Islet of Langerhans (tissue), 1 donor: Measurements from ENCODE around the gene TRIM2.
A peak's percentile ranks its signal among the peaks of the same experiment; 100 is the strongest.
"Not testable (repeated sequence)": the region's sequence is repeated elsewhere in the genome, so short reads cannot be mapped to it uniquely, and the experiment has no call there.

Experiments used
- FAIRE-seq: peaks from one replicate; lab custom pipeline; 2011; peaks lifted over from hg19 to GRCh38; lab: Jason Lieb, UNC

TRIM2 gene

DNA sequence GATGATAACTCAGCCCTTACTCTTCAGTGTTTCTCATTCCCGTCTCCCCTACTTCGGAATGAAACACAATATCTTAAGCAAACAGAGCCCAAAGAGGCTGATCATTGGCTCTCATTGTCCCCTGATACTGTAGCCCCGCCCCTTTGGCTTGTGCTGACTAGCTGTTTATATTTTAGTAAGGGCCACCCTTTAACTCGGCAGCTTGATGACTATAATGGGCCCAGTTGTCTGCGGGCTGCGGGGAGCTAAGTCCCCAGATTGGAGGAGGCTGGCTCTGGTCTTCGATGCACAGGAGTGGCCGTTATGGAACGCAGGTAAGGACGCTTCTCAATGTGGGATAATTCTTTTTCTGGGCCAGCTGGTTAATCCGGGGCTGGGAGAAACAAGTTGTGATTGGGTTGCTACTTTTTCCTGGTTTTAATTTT lies at the start of gene TRIM2:
TRIM2 (plus strand) TSS at position 197 of the 425 bp plus-strand sequence; CDS start at position 285, 88 bp downstream.
- FAIRE-seq = no peak

DNA sequence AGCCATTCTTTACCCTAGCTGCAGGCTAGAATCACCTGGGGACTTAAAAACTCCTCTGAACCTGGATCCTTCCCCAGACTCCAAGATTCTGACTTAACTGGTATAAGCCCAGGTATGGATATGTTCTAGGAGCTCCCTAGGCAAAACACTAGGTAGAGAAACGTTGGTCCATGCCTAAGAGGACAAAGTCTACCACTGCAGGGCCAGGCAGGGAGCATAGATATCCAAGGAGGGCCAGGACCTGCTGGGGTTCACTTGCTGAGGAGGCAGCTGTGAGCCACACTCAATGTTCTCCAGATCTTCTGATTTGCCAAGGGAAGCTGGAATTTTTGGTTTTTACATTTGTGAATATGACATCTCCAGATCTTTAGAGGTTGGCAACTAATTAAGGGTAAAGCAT lies 48.6 kb upstream of the TRIM2 start:
- FAIRE-seq = no peak

DNA sequence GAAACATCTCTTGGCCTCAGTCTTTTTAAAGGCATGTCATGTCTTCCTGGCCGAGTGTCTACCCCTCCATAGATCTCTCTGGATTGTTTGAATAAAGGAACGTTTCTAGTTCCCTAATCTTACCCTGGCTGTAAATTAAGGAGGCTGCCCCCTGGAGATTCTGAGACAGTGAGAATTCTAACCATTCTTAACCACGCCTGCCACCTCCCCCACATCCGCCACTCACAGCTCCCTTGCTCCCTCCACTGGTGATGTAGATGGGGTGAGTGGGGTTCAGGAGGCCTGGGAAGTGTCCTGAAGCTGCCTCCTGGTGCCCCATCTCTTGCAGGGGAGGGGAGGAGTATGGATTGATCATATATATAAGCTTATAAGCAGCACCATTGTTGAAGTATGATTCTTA lies 48.0 kb upstream of the TRIM2 start:
- no peak for FAIRE-seq

DNA sequence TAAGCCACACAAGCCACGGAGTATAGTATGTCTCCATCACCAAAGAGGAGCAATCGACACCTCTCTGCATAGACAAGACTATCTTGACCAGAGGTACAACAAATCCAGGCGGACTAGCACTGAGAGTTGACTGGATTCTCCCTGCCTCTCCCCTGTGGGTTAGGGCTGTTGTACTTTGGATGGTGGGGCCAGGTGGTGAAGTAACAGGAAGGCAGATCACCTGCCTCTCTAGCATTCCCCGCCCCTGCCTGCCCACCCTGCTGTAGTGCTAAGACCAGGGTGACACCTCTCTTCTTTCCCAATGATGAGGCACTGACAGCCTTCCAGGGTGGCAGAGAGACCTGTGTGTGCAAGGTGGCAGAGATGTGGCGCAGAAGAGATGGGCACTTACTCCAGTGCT lies 47.5 kb upstream of the TRIM2 start:
- no peak for FAIRE-seq

DNA sequence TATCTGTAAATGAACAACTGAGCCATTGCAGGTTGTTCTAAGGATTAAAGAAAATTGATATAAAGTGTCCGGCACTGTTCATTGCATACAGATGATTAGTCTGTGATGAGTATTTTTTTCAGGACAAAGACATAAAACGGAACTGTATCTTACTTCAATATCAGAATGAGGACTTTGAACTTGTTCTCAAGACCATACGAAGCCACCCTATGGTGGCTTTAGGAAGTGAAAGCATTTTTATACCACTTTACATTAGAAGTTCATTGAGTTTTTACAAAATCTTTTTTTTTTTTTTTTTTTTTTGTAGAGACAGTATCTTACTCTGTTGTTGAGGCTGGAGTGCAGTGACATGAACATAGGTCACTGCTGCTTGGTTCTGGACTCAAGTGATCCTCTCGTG lies 45.2 kb upstream of the TRIM2 start:
- no peak for FAIRE-seq

DNA sequence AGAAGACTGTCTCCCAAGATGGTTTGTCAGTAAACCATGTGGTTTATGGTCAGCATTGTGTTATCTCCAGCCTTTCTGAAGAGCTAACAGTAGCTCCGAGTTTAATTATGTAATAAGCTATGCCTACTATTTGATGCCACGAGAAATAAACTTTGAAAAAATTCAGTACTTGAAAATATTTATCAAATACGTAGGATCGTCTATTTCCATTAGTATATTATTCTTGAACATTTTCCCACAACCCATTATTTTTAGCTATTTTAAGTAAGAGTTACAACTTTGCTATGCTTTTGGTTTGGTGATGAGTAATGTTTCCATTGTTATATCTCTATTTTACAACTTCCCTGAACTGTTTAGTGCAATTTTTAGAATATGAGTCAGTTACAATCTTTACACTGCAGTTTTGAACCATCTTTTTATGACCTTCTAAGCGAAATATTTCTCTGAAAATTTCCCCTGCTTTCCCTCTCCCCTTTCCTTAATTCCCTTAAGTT lies 44.5 kb upstream of the TRIM2 start:
- FAIRE-seq = no peak

DNA sequence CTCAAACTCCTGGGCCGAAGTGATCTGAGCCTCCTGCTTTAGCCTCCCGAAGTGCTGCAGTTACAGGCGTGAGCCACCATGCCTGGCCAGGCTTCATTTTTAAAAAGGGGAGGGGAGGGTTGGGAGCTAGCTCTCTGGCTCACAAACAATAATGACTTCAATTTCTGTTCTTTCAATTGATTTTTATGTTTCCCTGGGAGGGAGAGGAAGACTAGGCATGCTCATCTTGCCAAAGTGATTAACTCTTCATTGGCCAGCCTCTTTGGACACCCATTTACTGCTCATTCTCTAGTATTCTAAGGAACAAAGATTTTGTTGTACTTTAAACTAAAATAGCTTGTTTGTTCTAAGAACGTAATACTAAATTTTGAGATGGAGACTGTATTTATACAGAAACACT lies 43.4 kb upstream of the TRIM2 start:
- FAIRE-seq = no peak

DNA sequence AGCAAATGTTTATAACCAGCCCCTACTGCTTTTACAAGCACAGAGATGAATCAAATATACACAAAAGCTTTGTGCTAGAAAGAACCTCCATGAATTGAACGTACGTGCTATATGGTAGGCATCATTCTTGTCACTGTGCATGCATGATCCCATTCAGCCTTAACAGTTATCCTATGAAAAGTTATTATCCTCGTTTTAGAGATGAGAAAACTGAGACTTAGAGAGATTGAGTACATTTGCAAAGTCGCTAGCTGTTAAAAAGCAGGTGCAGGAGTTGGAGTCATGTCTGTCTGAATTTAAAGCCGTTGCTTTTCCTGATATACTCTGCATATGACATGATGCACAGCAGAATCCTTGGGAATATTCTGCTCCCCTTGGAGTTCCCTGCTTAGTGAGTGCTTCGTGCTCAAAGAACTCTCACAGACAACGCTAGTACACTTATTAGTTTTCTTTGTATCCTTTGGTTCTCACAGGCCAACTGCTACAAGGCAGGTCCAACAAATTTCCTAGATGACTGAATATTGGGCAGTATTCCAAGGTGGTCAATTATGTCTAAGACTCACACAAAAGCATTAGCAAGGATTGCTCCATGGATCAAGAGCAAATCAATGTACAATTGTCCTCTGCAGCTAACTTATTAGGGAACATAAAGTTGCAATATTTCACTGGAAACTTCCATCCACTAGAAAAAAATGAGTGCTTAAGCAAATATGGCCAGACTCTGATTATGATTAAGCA lies 42.8 kb upstream of the TRIM2 start:
- FAIRE-seq = no peak

DNA sequence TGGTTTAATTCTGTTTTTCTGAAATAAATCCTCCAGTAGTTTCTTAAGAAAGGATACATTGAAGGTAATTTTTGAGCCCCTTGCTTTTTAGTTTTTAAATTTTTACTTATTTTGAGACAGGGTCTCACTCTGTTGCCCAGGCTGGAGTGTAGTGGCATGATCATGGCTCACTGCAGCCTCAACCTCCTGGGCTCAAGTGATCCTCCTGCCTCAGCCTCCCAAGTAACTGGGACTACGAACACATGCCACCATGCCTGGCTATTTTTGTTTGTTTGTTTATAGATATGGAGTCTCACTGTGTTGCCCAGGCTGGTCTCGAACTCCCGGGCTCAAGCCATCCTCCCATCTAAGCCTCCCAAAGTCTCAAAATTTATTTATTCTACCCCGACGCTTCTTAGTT lies 39.0 kb upstream of the TRIM2 start:
- FAIRE-seq = not testable (repeated sequence)

DNA sequence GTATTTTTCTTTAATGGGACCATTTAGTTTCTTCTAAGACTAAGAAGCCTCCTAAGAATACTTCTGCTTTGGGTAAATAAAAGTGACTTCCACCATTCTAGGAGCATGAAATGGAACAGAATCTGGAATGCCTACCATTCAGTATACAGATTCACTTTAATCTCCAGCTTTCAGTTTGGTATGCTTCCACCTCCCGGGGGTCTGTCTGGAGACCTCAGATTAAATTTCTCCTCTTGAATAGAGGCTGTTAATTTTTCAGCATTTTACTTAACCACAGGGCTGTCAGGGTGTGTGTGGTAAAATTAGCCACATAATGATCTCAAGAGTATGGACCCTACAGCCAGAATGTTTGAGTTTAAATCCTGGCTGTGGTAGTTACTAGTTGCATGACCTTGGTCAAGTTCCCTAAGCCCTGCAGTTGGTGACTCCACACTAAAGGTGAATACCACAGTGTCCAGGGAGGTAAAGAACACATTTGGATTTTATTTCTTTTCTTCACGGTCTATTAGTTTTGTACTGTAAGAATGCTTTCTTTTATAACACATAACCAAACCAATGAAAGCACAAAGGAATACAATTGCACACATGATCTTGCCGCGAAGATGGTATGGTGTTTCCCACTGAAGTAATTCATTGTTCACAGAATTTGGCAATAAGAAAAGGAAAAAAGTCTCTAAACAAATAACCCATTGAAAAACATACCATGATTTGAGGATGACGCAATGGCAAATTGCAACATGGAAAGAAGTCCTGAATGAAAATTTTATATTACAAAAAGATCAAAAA lies 37.3 kb upstream of the TRIM2 start:
- no peak for FAIRE-seq

DNA sequence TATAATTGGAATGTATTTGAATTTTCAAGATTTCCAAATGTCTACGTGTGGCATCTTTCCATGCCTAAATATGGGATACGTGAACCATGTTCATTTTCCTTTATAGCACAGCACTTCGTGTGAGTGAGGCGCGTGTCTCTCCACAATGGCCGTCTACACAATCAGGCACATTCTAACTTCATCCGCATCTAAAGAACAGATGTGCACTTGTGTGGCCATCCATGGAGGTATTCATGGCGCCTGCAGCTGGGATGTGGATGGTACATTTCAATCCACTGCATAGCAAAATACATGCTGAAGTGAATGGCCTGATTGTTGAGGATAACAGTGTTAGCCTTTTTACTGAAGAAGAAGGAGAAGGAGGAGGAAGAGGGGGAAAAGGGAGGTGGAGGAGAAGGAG lies 34.5 kb upstream of the TRIM2 start:
- FAIRE-seq = no peak

DNA sequence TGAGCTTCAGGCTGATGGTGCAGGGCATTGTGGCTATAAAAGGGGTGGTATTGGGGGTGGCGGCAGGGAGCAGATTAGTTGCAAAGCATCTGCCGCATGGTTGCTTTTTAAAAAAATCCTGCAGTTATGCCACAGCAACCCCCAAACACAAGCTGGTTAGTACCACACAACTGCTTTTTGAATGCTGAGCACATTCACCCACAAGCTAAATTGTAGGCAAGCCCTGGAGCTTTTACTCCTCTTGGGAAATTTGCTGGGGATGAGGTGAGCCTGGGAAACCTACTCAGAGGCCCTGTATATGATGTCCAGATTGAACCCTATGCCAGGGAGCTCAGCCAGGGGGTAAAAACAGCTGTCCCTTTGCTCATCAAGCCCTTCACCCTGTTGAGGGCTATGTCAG lies 33.8 kb upstream of the TRIM2 start:
- no peak for FAIRE-seq

DNA sequence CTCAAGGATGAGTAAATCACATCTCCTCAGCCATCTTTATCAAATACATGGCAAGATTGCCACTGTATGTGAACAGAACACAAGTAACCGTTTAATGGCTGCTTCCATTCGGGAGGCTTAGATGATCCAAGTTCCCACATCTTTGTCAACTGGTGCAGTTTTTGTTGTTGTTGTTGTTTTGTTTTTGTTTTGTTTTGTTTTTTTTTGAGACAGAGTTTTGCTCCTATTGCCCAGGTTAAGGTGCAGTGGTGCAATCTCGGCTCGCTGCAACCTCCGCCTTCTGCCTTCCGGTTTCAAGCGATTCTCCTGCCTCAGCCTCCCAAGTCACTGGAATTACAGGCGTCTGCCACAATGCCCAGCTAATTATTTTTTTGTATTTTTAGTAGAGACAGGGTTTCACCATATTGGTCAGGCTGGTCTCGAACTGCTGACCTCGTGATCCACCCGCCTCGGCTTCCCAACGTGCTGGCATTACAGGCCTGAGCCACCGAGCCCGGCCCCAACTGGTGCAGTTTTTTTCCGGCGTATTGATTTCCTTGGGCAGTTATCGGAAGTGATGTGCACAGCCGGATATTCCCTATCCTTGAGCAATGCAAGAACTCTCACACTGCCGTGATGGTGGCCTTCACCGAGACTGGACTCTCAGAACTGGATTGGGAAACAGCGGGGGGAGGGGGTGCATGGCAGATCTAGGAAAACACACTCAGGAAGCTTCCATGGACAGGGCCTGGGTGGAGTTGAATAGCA lies 29.2 kb upstream of the TRIM2 start:
- no peak for FAIRE-seq

DNA sequence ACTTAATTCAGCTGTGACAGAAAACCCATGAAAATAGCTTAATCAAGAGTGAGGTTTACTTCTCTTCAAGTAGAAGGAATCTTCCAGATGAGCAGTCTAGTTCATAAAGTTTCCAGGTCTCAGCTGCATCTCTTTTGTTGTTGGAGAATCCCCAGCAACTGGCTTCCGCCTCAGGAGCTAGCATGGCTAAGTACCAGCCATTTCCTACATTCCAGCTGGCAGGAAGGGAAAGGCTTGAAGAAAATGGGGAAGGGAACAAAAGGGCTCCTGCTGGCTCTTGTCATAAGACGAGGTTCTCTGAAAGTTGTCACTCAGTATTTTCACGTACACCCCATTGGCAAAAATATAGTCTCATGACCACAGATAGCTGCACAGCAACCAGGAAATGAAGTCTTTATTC lies 27.3 kb upstream of the TRIM2 start:
- no peak for FAIRE-seq

DNA sequence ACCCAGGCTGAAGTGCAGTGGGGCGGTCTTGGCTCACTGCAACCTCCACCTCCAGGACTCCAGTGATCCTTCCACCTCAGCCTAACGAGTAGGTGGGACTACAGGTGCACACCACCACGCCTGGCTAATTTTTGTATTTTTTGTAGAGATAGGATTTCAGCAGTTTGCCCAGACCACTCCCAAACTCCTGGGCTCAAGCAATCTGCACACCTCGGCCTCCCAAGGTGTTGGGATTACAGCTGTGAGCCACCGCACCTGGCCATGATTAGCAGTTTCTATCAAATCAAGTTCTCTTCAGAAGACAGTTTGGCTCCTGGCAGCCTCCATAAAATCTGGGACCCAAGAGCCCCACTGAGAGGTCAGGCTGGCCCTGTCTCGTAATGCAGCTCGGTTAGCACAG lies 26.4 kb upstream of the TRIM2 start:
- FAIRE-seq = no peak

DNA sequence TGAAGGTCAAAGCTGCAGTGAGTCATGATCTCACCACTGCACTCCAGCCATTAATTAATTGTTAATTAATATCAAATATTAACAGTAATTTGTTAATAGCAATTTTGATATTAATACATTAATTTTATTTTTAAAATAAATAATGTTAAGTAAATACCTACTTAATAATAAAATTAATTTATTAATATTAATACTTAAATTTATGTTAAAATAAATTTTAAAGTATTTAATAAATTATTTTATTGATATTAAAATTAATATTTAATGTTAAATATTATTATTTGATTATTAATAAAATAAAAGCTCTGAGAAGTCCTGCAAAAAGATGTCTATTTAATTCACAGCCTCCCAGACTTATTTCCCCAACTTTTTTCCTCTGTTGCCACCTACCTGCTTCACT lies 25.1 kb upstream of the TRIM2 start:
- FAIRE-seq = peak; percentile 41

DNA sequence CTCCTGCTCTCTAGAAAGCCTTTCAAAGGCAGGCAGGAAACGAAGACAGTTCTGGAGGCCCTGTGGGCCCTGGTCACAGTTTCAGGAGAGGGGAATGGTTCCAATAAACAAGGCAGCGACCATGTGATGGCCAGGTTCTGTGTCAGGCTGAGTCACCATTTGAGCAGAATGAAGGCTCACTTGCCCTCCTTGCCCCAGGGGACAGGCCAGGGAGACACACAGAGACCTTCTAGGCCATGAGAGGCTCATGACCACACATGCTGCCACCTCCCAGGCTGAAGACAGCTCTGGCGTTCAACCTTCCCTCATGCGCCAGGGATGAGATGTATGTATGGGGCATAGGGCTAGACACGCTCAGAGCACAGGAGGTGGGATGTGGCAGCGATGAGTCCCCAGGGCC lies 22.9 kb upstream of the TRIM2 start:
- no peak for FAIRE-seq

DNA sequence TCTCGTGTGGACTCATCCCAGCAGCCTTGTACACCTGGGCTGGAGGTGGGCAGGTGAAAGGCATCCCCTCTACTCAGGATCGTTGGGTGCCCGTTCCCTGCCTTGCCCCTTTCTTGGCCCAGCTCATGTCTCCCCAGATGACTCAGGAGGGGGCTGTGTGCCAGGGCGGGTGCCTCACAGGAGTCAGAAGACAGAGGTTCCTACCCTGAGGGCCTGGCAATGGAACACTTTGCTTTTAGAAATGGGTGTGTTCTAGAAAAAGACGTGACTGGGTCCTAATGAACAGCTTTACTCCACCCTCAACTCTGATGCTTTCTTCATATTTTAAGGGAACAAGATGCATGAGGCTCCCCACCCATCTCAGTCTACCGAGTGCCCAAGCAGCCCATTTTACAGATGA lies 22.5 kb upstream of the TRIM2 start:
- FAIRE-seq = no peak

DNA sequence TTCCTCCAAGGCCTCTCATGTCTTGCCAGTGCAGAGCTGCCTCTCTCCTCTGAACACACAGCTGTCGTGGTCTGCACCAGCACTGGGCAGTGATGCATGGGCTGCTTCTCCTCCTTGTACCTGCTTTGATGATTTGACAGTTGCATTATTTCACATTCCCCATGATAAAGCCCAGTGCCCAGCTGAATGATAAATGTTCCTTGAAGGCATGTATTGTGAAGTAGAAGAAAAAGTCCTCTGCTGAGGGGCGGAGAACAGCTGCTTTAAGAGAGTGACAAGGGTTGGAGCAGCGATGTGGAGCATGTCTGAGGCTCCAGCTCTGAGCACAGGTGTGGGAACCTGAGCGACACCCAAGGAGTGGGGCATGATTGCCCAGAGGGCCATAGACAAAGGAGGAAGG lies 21.1 kb upstream of the TRIM2 start:
- FAIRE-seq = no peak

DNA sequence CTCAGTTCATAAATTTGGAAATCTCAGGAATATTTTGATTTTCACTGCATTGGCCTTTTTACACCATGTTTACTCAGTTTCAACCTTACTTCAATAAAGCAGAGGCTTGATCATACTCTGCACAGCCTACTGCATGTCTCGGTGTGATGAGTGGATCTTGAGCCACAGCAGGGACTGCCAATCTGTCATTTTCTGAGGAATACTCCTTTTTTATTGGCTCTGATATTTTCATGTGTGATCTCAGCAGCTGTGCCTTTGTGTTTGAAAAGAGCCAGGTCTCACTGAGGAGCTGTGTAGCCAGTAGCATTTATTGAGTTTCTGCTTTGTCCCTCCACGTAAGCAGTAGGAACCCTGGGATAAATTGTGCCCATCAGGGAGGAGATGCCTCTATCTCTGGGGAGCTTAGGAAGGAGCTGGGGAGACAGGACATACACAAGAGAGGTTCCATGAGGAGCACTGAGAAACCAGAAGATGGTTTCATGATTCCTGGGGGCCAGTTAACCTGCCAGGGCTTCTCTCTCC lies 18.9 kb upstream of the TRIM2 start:
- FAIRE-seq = no peak

DNA sequence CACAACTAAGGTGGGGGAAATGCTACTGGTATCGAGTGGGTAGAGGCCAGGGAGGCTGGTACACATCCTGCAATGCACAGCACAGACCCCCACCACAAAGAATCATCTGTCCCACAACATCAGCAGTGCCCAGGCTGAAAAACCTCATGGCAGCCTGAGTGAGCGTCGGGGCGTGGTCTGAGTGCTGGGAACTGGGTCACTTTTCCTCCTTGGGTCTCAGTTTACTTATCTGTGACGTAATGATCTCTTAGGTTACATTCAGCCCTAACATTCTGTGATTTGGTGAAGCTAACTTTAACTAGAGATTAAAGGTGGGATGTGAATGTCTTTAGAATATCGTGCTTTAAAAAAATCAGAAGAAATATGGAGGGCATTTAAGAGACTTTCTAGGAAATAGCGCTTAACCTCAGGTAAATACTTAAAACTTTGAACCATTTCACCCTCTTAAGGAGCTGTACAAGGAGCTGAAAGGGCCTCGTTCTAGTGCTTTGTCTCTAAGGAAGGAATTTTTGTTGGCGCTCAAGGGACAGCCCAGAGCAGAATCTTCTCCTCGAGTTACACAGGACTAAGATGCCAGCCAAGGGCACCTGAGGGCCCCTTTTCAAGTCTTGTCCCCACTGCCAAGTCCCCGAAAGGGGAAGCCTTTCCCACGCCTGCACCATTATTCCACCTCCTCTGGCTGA lies 18.1 kb upstream of the TRIM2 start:
- FAIRE-seq = no peak
